ENCODE results near the gene CSNK2B. TPM values are rescaled to one million over a fixed set of nuclear protein-coding genes. Genes with fewer than 3 reads are reported as not detected.

CSNK2B gene
- total and polyA plus RNA-seq, 9 of the 15 experiments (the other 6 are each of a cell fraction or from before 2014, with no cell fraction given), result 120 to 1,126 (median 529) TPM

DNA sequence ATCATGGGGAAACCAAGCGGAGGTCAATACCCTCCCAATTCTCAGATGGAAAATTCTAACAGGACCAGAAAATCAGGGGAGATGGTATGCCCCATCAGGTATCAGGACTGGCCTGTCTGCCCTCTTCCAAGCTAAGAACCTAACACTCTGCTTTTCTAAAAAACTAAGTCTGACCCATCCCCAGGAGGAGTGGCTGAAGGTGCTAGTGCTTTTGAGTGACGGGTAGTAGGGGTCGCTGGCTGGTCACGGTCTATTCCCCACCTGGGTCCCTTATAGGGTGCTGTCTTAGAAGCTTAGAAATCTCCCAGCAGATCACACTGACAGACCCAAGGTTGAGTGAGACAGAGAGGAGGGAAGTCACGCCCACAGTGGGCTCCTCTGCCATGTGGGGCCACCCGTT is 27.7 kb downstream of the CSNK2B start:
- Histone ChIP-seq H3K9me1 (ENCODE audit: control insufficient read depth, insufficient read depth, low read length) (peaks cover 5% of the 10 kb centered on the region), H3K79me2 (ENCODE audit: control insufficient read depth, insufficient read depth, low read length) (peaks cover 9% of the 10 kb centered on the region; the same call in 2 of the 3 replicates), H3K27me3 (ENCODE audit: control insufficient read depth in 2 of 2, insufficient read depth in 2 of 2, low read length in 2 of 2) (no peaks in the 10 kb centered on the region), H3K27ac (ENCODE audit: extremely low read depth, low read depth, low read length) (no peak overlapping the region), H4K20me1 (replicated peaks; ENCODE audit: control insufficient read depth, insufficient read depth, low read length) (no peaks in the 10 kb centered on the region), H3K4me2 (ENCODE audit: insufficient read depth, low read length) (no peak overlapping the region), H3K9ac (ENCODE audit: insufficient read depth in 1 of 2, low read depth in 2 of 2, low read length in 2 of 2) (peak overlapping the region in 1 of 2 experiments; percentile 59; a peak in 2 of 4 replicates), H3K36me3 (ENCODE audit: control insufficient read depth, insufficient read depth, low read length) (peaks cover 87% of the 10 kb centered on the region), H2AFZ (ENCODE audit: low read depth, low read length) (no peak overlapping the region), H3K4me1 (replicated peaks in 1 of 2; ENCODE audit: control insufficient read depth in 2 of 2, insufficient read depth in 2 of 2, low read length in 2 of 2) (peaks cover 38 to 40% of the 10 kb centered on the region in 2 experiments), H3K4me3 (no peak overlapping the region), H3K9me3 (replicated peaks; ENCODE audit: control insufficient read depth, insufficient read depth, low read depth, low read length) (no peaks in the 10 kb centered on the region)
- no peak for TF ChIP-seq TSC22D4 (tag; IDR thresholded peaks at IDR 0.05)
- no peak for TF ChIP-seq PPARD (CRISPR knock-in tag; IDR thresholded peaks at IDR 0.05)
- TF ChIP-seq, protein P1, sequence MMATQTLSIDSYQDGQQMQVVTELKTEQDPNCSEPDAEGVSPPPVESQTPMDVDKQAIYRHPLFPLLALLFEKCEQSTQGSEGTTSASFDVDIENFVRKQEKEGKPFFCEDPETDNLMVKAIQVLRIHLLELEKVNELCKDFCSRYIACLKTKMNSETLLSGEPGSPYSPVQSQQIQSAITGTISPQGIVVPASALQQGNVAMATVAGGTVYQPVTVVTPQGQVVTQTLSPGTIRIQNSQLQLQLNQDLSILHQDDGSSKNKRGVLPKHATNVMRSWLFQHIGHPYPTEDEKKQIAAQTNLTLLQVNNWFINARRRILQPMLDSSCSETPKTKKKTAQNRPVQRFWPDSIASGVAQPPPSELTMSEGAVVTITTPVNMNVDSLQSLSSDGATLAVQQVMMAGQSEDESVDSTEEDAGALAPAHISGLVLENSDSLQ (IDR thresholded peaks at IDR 0.05), result peak; percentile 80
- no peak for TF ChIP-seq CHD2 (IDR thresholded peaks at IDR 0.05; ENCODE audit: low read depth, low read length)
- TF ChIP-seq RB1 (IDR thresholded peaks at IDR 0.05; ENCODE audit: low read depth), result 0 out of 2 replicates have a peak, but pooled peaks have one; percentile 10
- TF ChIP-seq GABPA (tag; conservative IDR thresholded peaks at IDR 0.05; ENCODE audit: low read depth), result no peak
- TF ChIP-seq RBM17 (IDR thresholded peaks at IDR 0.05; ENCODE audit: borderline replicate concordance, low read depth, low read length), result no peak
- TF ChIP-seq, protein P2, sequence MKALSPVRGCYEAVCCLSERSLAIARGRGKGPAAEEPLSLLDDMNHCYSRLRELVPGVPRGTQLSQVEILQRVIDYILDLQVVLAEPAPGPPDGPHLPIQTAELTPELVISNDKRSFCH (CRISPR knock-in tag; IDR thresholded peaks at IDR 0.05), result 0 out of 2 replicates have a peak, but pooled peaks have one; percentile 67
- TF ChIP-seq, protein P2 (tag; IDR thresholded peaks at IDR 0.05), result no peak
- no peak for TF ChIP-seq ZBTB7A (IDR thresholded peaks at IDR 0.05; ENCODE audit: borderline replicate concordance, control insufficient read depth, low read depth, low read length)
- no peak for DNase-seq (ENCODE audit: extremely low read depth in 1 of 4, low spot score in 3 of 4)
- no TSS peak for BruUV-seq (replicated peaks)
- ChIA-PET CTCF (ENCODE audit: low intra/inter-chr PET ratio) (no interaction called here), POLR2A (interaction anchor here (0.8 to 7.1 kb wide), 15 partner anchors 9 to 163 kb away, joined by 3 to 158 read pairs (median 7); partner anchors contain the start of genes ABHD16A, CLIC1, DDAH2 and GPANK1)
- ATAC-seq, result no peak
- WGBS (ENCODE audit: insufficient coverage, low coverage, missing lambda C conversion rate), result 67% methylated on average over 6 of the region's 6 CpGs
- in situ Hi-C loops (cut with MboI), result no loop called here
- FAIRE-seq, result no peak
- intact Hi-C loops (cut with micrococcal nuclease), result no loop called here
